Measurements from ENCODE around the gene UCKL1.

DNA sequence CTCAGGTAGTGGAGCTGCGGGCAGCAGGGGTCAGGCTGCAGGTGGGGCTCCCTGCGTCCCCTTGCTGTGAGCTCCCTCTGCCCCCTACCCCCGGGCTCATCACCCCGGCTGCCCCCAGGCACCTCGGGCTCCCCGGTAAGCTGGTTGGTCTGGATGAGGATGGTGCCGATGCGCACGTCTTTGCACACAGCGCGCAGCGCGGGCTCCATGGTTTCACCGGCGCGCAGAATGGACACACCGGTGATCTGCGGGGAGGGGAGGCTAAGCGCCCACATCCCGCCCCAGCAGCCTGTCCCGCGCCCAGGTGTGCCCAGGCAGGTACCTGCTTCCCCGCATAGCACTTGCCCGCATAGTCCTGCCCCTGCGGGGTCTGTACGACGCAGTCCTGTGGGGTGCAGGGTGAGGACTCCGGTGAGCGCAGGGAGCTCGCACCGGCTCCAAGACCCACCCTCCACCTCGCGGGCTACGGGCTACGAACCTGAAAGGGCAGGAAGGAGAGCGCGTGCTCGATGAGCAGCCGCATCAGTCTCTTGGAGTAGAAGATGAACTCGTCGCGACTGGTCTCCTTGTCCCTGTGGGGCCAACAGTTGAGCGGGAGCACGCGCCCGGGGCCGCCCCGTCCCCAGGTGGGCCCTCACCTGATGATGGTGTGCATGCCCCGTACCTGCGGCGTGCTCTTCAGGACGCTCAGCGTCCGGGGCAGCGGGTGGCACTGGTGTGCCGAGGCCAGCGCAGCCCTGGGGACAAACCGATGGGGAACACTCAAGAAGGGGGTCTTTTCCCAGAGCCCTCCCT is 15.5 kb downstream of the UCKL1 start:
- TF ChIP-seq, protein P1, sequence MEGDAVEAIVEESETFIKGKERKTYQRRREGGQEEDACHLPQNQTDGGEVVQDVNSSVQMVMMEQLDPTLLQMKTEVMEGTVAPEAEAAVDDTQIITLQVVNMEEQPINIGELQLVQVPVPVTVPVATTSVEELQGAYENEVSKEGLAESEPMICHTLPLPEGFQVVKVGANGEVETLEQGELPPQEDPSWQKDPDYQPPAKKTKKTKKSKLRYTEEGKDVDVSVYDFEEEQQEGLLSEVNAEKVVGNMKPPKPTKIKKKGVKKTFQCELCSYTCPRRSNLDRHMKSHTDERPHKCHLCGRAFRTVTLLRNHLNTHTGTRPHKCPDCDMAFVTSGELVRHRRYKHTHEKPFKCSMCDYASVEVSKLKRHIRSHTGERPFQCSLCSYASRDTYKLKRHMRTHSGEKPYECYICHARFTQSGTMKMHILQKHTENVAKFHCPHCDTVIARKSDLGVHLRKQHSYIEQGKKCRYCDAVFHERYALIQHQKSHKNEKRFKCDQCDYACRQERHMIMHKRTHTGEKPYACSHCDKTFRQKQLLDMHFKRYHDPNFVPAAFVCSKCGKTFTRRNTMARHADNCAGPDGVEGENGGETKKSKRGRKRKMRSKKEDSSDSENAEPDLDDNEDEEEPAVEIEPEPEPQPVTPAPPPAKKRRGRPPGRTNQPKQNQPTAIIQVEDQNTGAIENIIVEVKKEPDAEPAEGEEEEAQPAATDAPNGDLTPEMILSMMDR (IDR thresholded peaks at IDR 0.05) = no peak
- no peak for TF ChIP-seq POLR2A (IDR thresholded peaks at IDR 0.05)
